ENCODE measurements around the gene LOXL4.

The LOXL4 gene

GRCh38 chr10:98209441-98209840 is 58.6 kb downstream of the LOXL4 start:
- TF ChIP-seq REST (IDR thresholded peaks at IDR 0.05; ENCODE audit: insufficient replicate concordance, low read depth) = no peak
- TF ChIP-seq SPI1 (IDR thresholded peaks at IDR 0.05; ENCODE audit: borderline replicate concordance, low read depth) = no peak
- no peak for TF ChIP-seq CTCF (IDR thresholded peaks at IDR 0.05; ENCODE audit: insufficient read depth, low read length)
- TF ChIP-seq GABPA (IDR thresholded peaks at IDR 0.05; ENCODE audit: low read depth) = no peak
- TF ChIP-seq POLR2AphosphoS5 (IDR thresholded peaks at IDR 0.05; ENCODE audit: low read depth) = no peak
- Histone ChIP-seq H3K4me3 (replicated peaks; ENCODE audit: insufficient read depth, low read length) (no peak overlapping the region), H3K27me3 (ENCODE audit: insufficient read depth, poor library complexity, severe bottlenecking) (no peaks in the 10 kb centered on the region), H3K27ac (replicated peaks) (no peak overlapping the region)
- no peak for DNase-seq (ENCODE audit: low read depth in 1 of 2, low spot score in 1 of 2)

GRCh38 chr10:98208925-98209324 is 59.1 kb downstream of the LOXL4 start:
- Histone ChIP-seq H3K27ac (replicated peaks) (no peak overlapping the region), H3K27me3 (ENCODE audit: insufficient read depth, poor library complexity, severe bottlenecking) (no peaks in the 10 kb centered on the region), H3K4me3 (replicated peaks; ENCODE audit: insufficient read depth, low read length) (no peak overlapping the region)
- TF ChIP-seq GABPA (IDR thresholded peaks at IDR 0.05; ENCODE audit: low read depth) (no peak), REST (IDR thresholded peaks at IDR 0.05; ENCODE audit: insufficient replicate concordance, low read depth) (no peak), POLR2AphosphoS5 (IDR thresholded peaks at IDR 0.05; ENCODE audit: low read depth) (no peak)
- DNase-seq (ENCODE audit: low read depth in 1 of 2, low spot score in 1 of 2) = no peak

- TF ChIP-seq SPI1 (IDR thresholded peaks at IDR 0.05; ENCODE audit: borderline replicate concordance, low read depth) (no peak), CTCF (IDR thresholded peaks at IDR 0.05; ENCODE audit: insufficient read depth, low read length) (no peak), REST (IDR thresholded peaks at IDR 0.05; ENCODE audit: insufficient replicate concordance, low read depth) (no peak), POLR2AphosphoS5 (IDR thresholded peaks at IDR 0.05; ENCODE audit: low read depth) (no peak), GABPA (IDR thresholded peaks at IDR 0.05; ENCODE audit: low read depth) (no peak)
- Histone ChIP-seq H3K27me3 (ENCODE audit: insufficient read depth, poor library complexity, severe bottlenecking) (no peaks in the 10 kb centered on the region), H3K27ac (replicated peaks) (no peak overlapping the region), H3K4me3 (replicated peaks; ENCODE audit: insufficient read depth, low read length) (no peak overlapping the region)
- no peak for DNase-seq (ENCODE audit: low read depth in 1 of 2, low spot score in 1 of 2)
Observed at GRCh38 chr10:98205351-98205750, 62.6 kb downstream of the LOXL4 start.

GRCh38 chr10:98202378-98202777 is 65.6 kb downstream of the LOXL4 start:
- no peak for DNase-seq (ENCODE audit: low read depth in 1 of 2, low spot score in 1 of 2)
- H3K27me3 ChIP-seq (ENCODE audit: insufficient read depth, poor library complexity, severe bottlenecking) = no peaks in the 10 kb centered on the region
- H3K4me3 ChIP-seq (replicated peaks; ENCODE audit: insufficient read depth, low read length) = no peak overlapping the region
- TF ChIP-seq CTCF (IDR thresholded peaks at IDR 0.05; ENCODE audit: insufficient read depth, low read length) (no peak), REST (IDR thresholded peaks at IDR 0.05; ENCODE audit: insufficient replicate concordance, low read depth) (no peak), POLR2AphosphoS5 (IDR thresholded peaks at IDR 0.05; ENCODE audit: low read depth) (no peak), SPI1 (IDR thresholded peaks at IDR 0.05; ENCODE audit: borderline replicate concordance, low read depth) (no peak), GABPA (IDR thresholded peaks at IDR 0.05; ENCODE audit: low read depth) (no peak)
- H3K27ac ChIP-seq (replicated peaks) = no peak overlapping the region
